ENCODE results near the gene ANKRD52. TPM values are rescaled to one million over a fixed set of nuclear protein-coding genes. Genes with fewer than 3 reads are reported as not detected.

ANKRD52 gene
- total and polyA plus RNA-seq, 9 of the 15 experiments (the other 6 are each of a cell fraction or from before 2014, with no cell fraction given) = 0.52 to 46.8 (median 7.9) TPM

DNA sequence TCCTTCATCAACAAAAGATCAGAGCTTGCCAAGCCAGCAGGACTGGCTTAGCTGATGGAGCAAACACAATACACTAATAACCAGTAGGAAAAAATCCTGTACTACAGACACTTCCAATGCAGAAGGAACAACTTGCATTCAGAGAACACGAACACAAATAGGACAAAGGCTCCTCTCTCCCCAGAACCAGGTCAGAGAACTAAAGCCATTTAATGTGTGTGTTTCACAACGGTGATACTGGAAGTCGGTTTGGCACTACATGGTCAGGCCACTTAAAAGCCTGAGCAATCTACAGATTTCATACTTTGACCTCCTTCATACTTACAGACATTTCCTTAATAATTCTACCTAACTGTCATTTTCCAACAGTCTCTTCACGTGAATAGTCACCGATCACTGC lies 35.6 kb upstream of the ANKRD52 start (continued):
- no peak for TF ChIP-seq SETDB1 (IDR thresholded peaks at IDR 0.05; ENCODE audit: low read length)
- no peak for TF ChIP-seq ZNF717 (CRISPR knock-in tag; IDR thresholded peaks at IDR 0.05)
- TF ChIP-seq SMAD2 (IDR thresholded peaks at IDR 0.05; ENCODE audit: low read depth, low read length) = no peak
- no peak for TF ChIP-seq ZFX (CRISPR knock-in tag; IDR thresholded peaks at IDR 0.05)
- TF ChIP-seq, protein P1, sequence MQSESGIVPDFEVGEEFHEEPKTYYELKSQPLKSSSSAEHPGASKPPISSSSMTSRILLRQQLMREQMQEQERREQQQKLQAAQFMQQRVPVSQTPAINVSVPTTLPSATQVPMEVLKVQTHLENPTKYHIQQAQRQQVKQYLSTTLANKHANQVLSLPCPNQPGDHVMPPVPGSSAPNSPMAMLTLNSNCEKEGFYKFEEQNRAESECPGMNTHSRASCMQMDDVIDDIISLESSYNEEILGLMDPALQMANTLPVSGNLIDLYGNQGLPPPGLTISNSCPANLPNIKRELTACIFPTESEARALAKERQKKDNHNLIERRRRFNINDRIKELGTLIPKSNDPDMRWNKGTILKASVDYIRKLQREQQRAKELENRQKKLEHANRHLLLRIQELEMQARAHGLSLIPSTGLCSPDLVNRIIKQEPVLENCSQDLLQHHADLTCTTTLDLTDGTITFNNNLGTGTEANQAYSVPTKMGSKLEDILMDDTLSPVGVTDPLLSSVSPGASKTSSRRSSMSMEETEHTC (IDR thresholded peaks at IDR 0.05) = no peak
- TF ChIP-seq, protein P2, sequence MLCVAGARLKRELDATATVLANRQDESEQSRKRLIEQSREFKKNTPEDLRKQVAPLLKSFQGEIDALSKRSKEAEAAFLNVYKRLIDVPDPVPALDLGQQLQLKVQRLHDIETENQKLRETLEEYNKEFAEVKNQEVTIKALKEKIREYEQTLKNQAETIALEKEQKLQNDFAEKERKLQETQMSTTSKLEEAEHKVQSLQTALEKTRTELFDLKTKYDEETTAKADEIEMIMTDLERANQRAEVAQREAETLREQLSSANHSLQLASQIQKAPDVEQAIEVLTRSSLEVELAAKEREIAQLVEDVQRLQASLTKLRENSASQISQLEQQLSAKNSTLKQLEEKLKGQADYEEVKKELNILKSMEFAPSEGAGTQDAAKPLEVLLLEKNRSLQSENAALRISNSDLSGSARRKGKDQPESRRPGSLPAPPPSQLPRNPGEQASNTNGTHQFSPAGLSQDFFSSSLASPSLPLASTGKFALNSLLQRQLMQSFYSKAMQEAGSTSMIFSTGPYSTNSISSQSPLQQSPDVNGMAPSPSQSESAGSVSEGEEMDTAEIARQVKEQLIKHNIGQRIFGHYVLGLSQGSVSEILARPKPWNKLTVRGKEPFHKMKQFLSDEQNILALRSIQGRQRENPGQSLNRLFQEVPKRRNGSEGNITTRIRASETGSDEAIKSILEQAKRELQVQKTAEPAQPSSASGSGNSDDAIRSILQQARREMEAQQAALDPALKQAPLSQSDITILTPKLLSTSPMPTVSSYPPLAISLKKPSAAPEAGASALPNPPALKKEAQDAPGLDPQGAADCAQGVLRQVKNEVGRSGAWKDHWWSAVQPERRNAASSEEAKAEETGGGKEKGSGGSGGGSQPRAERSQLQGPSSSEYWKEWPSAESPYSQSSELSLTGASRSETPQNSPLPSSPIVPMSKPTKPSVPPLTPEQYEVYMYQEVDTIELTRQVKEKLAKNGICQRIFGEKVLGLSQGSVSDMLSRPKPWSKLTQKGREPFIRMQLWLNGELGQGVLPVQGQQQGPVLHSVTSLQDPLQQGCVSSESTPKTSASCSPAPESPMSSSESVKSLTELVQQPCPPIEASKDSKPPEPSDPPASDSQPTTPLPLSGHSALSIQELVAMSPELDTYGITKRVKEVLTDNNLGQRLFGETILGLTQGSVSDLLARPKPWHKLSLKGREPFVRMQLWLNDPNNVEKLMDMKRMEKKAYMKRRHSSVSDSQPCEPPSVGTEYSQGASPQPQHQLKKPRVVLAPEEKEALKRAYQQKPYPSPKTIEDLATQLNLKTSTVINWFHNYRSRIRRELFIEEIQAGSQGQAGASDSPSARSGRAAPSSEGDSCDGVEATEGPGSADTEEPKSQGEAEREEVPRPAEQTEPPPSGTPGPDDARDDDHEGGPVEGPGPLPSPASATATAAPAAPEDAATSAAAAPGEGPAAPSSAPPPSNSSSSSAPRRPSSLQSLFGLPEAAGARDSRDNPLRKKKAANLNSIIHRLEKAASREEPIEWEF (CRISPR knock-in tag; IDR thresholded peaks at IDR 0.05) = no peak
- TF ChIP-seq ZNF766 (CRISPR knock-in tag; conservative IDR thresholded peaks at IDR 0.05) = no peak
- TF ChIP-seq ZNF174 (CRISPR knock-in tag; IDR thresholded peaks at IDR 0.05) = no peak
- TF ChIP-seq, protein P3, sequence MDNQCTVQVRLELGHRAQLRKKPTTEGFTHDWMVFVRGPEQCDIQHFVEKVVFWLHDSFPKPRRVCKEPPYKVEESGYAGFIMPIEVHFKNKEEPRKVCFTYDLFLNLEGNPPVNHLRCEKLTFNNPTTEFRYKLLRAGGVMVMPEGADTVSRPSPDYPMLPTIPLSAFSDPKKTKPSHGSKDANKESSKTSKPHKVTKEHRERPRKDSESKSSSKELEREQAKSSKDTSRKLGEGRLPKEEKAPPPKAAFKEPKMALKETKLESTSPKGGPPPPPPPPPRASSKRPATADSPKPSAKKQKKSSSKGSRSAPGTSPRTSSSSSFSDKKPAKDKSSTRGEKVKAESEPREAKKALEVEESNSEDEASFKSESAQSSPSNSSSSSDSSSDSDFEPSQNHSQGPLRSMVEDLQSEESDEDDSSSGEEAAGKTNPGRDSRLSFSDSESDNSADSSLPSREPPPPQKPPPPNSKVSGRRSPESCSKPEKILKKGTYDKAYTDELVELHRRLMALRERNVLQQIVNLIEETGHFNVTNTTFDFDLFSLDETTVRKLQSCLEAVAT (IDR thresholded peaks at IDR 0.05) = no peak

Data from K562 (cell line).